MCF 10A (cell line): Measurements from ENCODE around the gene COG2. TPM values are rescaled to one million over a fixed set of nuclear protein-coding genes. Genes with fewer than 3 reads are reported as not detected.

Source experiments
- BruUV-seq: library from RNA; stranded (reverse); fragments of 400-500 nt; replicated peaks from 2 replicates; lab custom pipeline; 2021; lab: Mats Ljungman, UMichigan
- CTCF ChIA-PET: fragments of 300-600 bp; sonication (Branson Sonifier 250); formaldehyde crosslinking; extraction: SDS; loops from one replicate; lab custom pipeline; 2021; ENCODE audit warnings: antibody characterized with exemption, inconsistent platforms; lab: Yijun Ruan, JAX
- POLR2A ChIA-PET: fragments of 300-600, 350-650 bp; sonication (Branson Sonifier 250); formaldehyde crosslinking; extraction: SDS; loops from one replicate; lab custom pipeline; 2020; ENCODE audit warnings: antibody characterized with exemption, inconsistent platforms; lab: Yijun Ruan, JAX
- DNase-seq: peaks from one replicate; pipeline ENCODE4 v3.0.0-alpha.2; 2018; ENCODE audit not compliant: unreplicated experiment
- H3K27ac Mint-ChIP-seq: one replicate; pipeline ENCODE4 v1.8.0; 2022; ENCODE audit warnings: mild to moderate bottlenecking, low read depth, mixed read lengths; ENCODE audit not compliant: unreplicated experiment
- H3K27me3 Mint-ChIP-seq: one replicate; pipeline ENCODE4 v1.8.0; 2022; ENCODE audit warnings: mixed read lengths; ENCODE audit not compliant: insufficient read depth, unreplicated experiment
- H3K36me3 Mint-ChIP-seq: one replicate; pipeline ENCODE4 v1.8.0; 2022; ENCODE audit warnings: mild to moderate bottlenecking, moderate library complexity, mixed read lengths; ENCODE audit not compliant: insufficient read depth, unreplicated experiment
- H3K4me1 Mint-ChIP-seq: one replicate; pipeline ENCODE4 v1.8.0; 2022; ENCODE audit warnings: mixed read lengths; ENCODE audit not compliant: insufficient read depth, unreplicated experiment
- H3K4me3 Mint-ChIP-seq: one replicate; pipeline ENCODE4 v1.8.0; 2022; ENCODE audit warnings: mild to moderate bottlenecking, moderate library complexity, mixed read lengths; ENCODE audit not compliant: unreplicated experiment
- H3K9me3 Mint-ChIP-seq: one replicate; pipeline ENCODE4 v1.8.0; 2022; ENCODE audit warnings: mixed read lengths; ENCODE audit not compliant: unreplicated experiment
- CTCF ChIP-seq: fragments of 200-600 bp; IDR thresholded peaks from one replicate; pipeline ENCODE4 v1.8.0; 2022; ENCODE audit warnings: antibody characterized with exemption, mild to moderate bottlenecking; ENCODE audit not compliant: unreplicated experiment
- intact Hi-C: fragments of 100-400 bp; cut with micrococcal nuclease; formaldehyde crosslinking; loops from 2 replicates; pipeline ENCODE4 v1.14.1; 2022
- total RNA-seq: library from RNA; stranded (reverse); gene quantifications from 2 replicates; pipeline ENCODE4 v1.2.3, GENCODE V29; 2022

Gene COG2
- total RNA-seq, 1 experiment from 2014 or later = 46.7 TPM

- H3K4me3 Mint-ChIP-seq = no peak overlapping the region
- no peaks in the 10 kb centered on the region for H3K9me3 Mint-ChIP-seq
- no peaks in the 10 kb centered on the region for H3K36me3 Mint-ChIP-seq
- intact Hi-C loops = no loop called here
- TF ChIP-seq CTCF = no peak
- no peak for DNase-seq
- no peaks in the 10 kb centered on the region for H3K27me3 Mint-ChIP-seq
- BruUV-seq = no TSS peak
- H3K4me1 Mint-ChIP-seq = peaks cover 19% of the 10 kb centered on the region
- ChIA-PET CTCF (interaction anchor here (1.0 kb wide), 1 partner anchor 88 kb away, joined by 4 read pairs; no protein-coding TSS in a partner anchor), POLR2A (no interaction called here)
- H3K27ac Mint-ChIP-seq = no peak overlapping the region
Measured at GRCh38 chr1:230709619-230710542, 67.6 kb downstream of the COG2 start.

- no peaks in the 10 kb centered on the region for H3K9me3 Mint-ChIP-seq
- TF ChIP-seq CTCF = no peak
- no peak overlapping the region for H3K4me3 Mint-ChIP-seq
- ChIA-PET CTCF (interaction anchor here (1.0 kb wide), 1 partner anchor 87 kb away, joined by 4 read pairs; no protein-coding TSS in a partner anchor), POLR2A (no interaction called here)
- no peaks in the 10 kb centered on the region for H3K36me3 Mint-ChIP-seq
- no peaks in the 10 kb centered on the region for H3K27me3 Mint-ChIP-seq
- intact Hi-C loops = no loop called here
- H3K27ac Mint-ChIP-seq = no peak overlapping the region
- peaks cover 19% of the 10 kb centered on the region for H3K4me1 Mint-ChIP-seq
- DNase-seq = no peak
- no TSS peak for BruUV-seq
Measured at GRCh38 chr1:230710543-230710904, 68.2 kb downstream of the COG2 start.

GRCh38 chr1:230711245-230711644, 69.0 kb downstream of the COG2 start:
- ChIA-PET CTCF (interaction anchor here (0.6 to 1.0 kb wide), 2 partner anchors 86 to 494 kb away, joined by 3 to 4 read pairs; no protein-coding TSS in a partner anchor), POLR2A (no interaction called here)
- no peaks in the 10 kb centered on the region for H3K27me3 Mint-ChIP-seq
- H3K4me3 Mint-ChIP-seq = no peak overlapping the region
- no peak for TF ChIP-seq CTCF
- DNase-seq = no peak
- no peaks in the 10 kb centered on the region for H3K36me3 Mint-ChIP-seq
- no peak overlapping the region for H3K27ac Mint-ChIP-seq
- no TSS peak for BruUV-seq
- H3K9me3 Mint-ChIP-seq = peaks cover under 1% of the 10 kb centered on the region
- intact Hi-C loops = no loop called here
- peaks cover 19% of the 10 kb centered on the region for H3K4me1 Mint-ChIP-seq

- Mint-ChIP-seq H3K4me3 (no peak overlapping the region), H3K27ac (no peak overlapping the region), H3K4me1 (peaks cover 19% of the 10 kb centered on the region), H3K9me3 (peaks cover 7% of the 10 kb centered on the region), H3K36me3 (no peaks in the 10 kb centered on the region), H3K27me3 (no peaks in the 10 kb centered on the region)
- ChIA-PET POLR2A (interaction anchor here (0.9 kb wide), 1 partner anchor 8 kb away, joined by 3 read pairs; no protein-coding TSS in a partner anchor), CTCF (no interaction called here)
- TF ChIP-seq CTCF = no peak
- BruUV-seq = no TSS peak
- intact Hi-C loops = no loop called here
- no peak for DNase-seq
Measured at GRCh38 chr1:230712470-230712942, 70.2 kb downstream of the COG2 start.
